ENCODE measurements around the gene PRKAR1B. TPM values are rescaled to one million over a fixed set of nuclear protein-coding genes. Genes with fewer than 3 reads are reported as not detected.
A peak's percentile ranks its signal among the peaks of the same experiment; 100 is the strongest.

Gene PRKAR1B
- total RNA-seq, 1 donor from 2014 or later = 19.3 TPM

DNA sequence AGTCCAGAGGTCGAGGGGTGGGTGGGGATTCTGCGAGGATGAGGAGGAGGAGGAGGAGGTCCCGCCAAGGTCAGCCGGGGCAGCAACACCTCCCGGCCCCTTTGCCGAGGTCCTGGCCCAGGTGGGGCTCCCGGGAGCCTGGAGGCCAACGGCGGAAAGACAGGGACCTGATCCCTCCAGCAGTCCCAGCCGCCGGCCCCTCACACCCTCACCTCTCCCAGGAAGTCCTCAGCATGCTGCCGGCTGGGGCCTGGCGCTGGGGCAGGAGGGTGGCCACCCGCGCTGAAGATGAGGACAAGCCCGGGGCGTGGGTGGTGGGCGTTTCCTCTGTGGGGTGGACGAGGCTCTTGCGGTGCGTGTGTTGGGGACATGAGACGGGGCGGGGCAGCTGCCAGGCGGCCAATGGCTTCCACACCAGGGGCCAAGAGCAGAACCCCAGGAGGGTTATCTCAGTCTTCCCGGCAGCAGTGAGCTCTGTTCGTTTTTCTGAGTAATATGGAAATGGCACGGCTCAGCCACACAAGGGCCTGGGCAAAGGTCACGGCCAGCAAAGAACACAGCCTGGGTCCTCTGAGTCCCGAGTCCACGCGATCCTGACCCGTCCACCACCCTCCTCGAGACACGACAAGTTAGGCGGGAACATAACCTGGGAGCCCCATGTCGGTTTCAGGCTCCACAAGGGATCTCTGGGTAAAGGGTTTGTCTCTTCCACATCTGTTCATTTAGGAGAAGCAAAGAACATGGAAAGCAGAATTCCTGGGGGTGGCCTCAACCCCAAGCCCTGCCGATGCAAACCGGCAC, 124.5 kb downstream of the PRKAR1B start:
- H3K9me3 ChIP-seq (ENCODE audit: control insufficient read depth in 3 of 3, low read length in 3 of 3) = no peaks in the 10 kb centered on the region
- H3K9ac ChIP-seq (ENCODE audit: low read depth in 1 of 3, low read length in 3 of 3) = no peak overlapping the region
- H3K27ac ChIP-seq (ENCODE audit: low read depth, low read length) = peak overlapping the region; percentile 95
- H3K4me3 ChIP-seq (ENCODE audit: low read length in 3 of 3) = no peak overlapping the region
- peaks cover 19 to 42% (median 26%) of the 10 kb centered on the region in 3 donors for H3K4me1 ChIP-seq (ENCODE audit: control insufficient read depth in 3 of 3, insufficient read depth in 3 of 3, low read length in 3 of 3)
- peaks cover 0 to 3% (median 0%) of the 10 kb centered on the region in 3 donors for H3K27me3 ChIP-seq (ENCODE audit: control insufficient read depth in 3 of 3, insufficient read depth in 3 of 3, low read length in 3 of 3)
- no peaks in the 10 kb centered on the region for H3K36me3 ChIP-seq (ENCODE audit: control insufficient read depth in 3 of 3, insufficient read depth in 3 of 3, low read length in 3 of 3)

DNA sequence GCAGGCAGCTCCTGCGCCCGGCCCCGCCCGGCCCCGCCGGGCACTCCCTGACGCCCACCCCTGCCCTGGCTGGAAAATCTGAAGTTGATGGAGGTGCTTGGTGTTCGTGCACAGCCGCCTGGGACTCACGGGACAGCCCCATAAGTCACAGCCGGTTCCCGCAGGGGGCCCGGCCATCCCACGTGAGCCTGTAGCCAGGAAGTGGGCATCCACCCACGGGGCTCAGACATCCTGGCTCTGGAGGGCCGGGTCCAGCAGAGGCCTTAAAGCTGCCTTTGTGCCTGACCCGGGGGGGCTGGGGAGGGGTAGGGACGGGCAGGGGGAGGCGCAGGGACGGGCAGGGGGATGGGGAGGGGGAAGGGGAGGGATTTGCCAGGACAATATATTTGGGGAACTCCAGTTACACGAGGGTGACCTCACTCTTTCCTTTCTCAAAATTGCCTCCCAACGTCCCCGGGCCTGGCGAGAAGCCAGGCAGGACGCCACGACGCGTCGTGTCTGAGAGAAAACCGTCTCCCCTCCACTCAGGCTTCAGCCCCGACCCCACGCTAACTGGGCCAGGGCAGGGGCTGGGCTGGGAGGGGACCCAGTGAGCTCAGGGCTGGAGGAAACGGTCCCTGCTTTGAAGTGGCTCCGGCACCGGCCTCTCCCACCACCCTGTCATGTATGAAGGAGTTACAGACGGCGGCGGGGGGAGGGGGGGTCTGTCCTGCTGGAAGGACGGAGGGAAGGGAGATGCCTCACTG, 125.3 kb downstream of the PRKAR1B start:
- peak overlapping the region in 1 of 3 donors; percentile 25 for H3K9ac ChIP-seq (ENCODE audit: low read depth in 1 of 3, low read length in 3 of 3)
- H3K27me3 ChIP-seq (ENCODE audit: control insufficient read depth in 3 of 3, insufficient read depth in 3 of 3, low read length in 3 of 3) = peaks cover 0 to 3% (median 0%) of the 10 kb centered on the region in 3 donors
- H3K9me3 ChIP-seq (ENCODE audit: control insufficient read depth in 3 of 3, low read length in 3 of 3) = no peaks in the 10 kb centered on the region
- H3K4me1 ChIP-seq (ENCODE audit: control insufficient read depth in 3 of 3, insufficient read depth in 3 of 3, low read length in 3 of 3) = peaks cover 19 to 42% (median 26%) of the 10 kb centered on the region in 3 donors
- H3K4me3 ChIP-seq (ENCODE audit: low read length in 3 of 3) = no peak overlapping the region
- H3K27ac ChIP-seq (ENCODE audit: low read depth, low read length) = peak overlapping the region; percentile 95
- H3K36me3 ChIP-seq (ENCODE audit: control insufficient read depth in 3 of 3, insufficient read depth in 3 of 3, low read length in 3 of 3) = no peaks in the 10 kb centered on the region

DNA sequence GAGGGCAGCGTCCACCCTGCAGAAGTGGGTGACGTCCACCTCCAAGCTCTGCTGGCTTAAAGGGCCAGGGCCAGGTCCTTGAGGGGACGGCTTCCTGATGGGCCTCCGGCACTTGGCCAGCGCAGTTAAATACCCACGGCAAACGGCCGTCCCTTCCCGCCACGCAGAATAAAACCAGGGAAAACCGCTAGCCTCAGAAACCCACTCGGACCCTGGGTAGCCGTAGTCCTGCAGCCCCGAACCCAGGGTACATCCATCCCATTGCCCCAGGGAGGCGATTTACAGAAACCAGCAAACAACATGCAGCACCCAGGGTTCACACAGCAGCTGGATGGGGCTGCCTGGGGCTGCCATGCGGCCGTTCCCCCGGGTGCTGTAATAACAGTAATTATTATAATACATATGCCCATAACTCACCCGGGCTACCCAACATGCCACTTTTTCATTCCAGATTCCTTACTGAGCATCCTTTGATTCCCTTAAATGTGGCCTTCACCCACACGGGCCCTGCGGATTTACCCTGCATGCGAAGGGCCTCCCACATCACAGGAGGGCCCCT, 126.0 kb downstream of the PRKAR1B start:
- H3K4me1 ChIP-seq (ENCODE audit: control insufficient read depth in 3 of 3, insufficient read depth in 3 of 3, low read length in 3 of 3) = peaks cover 19 to 42% (median 26%) of the 10 kb centered on the region in 3 donors
- no peaks in the 10 kb centered on the region for H3K9me3 ChIP-seq (ENCODE audit: control insufficient read depth in 3 of 3, low read length in 3 of 3)
- no peak overlapping the region for H3K4me3 ChIP-seq (ENCODE audit: low read length in 3 of 3)
- peak overlapping the region in 1 of 3 donors; percentile 25 for H3K9ac ChIP-seq (ENCODE audit: low read depth in 1 of 3, low read length in 3 of 3)
- H3K27ac ChIP-seq (ENCODE audit: low read depth, low read length) = no peak overlapping the region
- H3K36me3 ChIP-seq (ENCODE audit: control insufficient read depth in 3 of 3, insufficient read depth in 3 of 3, low read length in 3 of 3) = no peaks in the 10 kb centered on the region
- H3K27me3 ChIP-seq (ENCODE audit: control insufficient read depth in 3 of 3, insufficient read depth in 3 of 3, low read length in 3 of 3) = peaks cover 0 to 3% (median 0%) of the 10 kb centered on the region in 3 donors

DNA sequence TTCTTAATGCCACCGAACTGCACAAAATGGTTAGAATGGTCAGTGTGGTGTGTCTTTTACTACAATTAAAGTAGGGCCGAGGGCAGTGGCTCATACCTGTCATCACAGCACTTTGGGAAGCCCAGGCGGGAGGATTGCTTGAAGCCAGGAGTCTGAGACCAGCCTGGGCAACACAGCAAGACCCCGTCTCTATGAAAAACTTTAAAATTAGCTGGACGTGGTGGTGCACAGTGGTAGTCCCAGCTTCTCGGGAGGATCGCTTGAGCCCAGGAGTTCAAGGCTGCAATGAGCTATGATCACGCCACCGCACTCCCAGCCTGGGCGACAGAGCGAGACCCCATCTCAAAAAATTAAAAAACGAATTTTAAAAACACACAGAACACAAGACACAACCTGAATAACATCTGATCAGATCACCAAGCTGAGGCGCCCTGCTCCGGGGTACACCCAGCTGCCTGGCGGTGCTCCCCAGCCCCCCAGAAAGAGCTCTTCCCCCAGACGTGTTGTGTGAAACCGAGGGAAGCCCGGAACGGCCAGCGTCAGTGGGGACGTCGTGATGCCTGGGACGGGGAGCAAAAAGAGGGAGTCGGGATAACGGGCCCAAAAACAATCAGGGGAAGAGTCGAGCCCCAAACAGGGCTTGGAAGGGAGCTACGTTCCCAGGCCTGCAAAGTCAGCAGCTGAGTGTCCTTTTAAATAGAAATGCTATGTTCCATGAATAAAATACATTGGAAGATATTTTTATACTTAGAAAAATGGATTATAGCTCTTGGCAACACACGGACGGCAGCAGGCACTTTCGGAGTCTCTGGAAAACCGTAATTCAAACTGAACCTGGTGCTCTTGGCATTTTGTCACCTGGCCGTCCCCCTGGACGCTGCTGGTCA, 126.7 kb downstream of the PRKAR1B start:
- Histone ChIP-seq H3K36me3 (ENCODE audit: control insufficient read depth in 3 of 3, insufficient read depth in 3 of 3, low read length in 3 of 3) (peaks cover 0 to 2% (median 0%) of the 10 kb centered on the region in 3 donors), H3K9ac (ENCODE audit: low read depth in 1 of 3, low read length in 3 of 3) (no peak overlapping the region), H3K27ac (ENCODE audit: low read depth, low read length) (no peak overlapping the region), H3K4me3 (ENCODE audit: low read length in 3 of 3) (no peak overlapping the region), H3K4me1 (ENCODE audit: control insufficient read depth in 3 of 3, insufficient read depth in 3 of 3, low read length in 3 of 3) (peaks cover 19 to 37% (median 26%) of the 10 kb centered on the region in 3 donors), H3K27me3 (ENCODE audit: control insufficient read depth in 3 of 3, insufficient read depth in 3 of 3, low read length in 3 of 3) (peaks cover 0 to 3% (median 0%) of the 10 kb centered on the region in 3 donors), H3K9me3 (ENCODE audit: control insufficient read depth in 3 of 3, low read length in 3 of 3) (no peaks in the 10 kb centered on the region)

DNA sequence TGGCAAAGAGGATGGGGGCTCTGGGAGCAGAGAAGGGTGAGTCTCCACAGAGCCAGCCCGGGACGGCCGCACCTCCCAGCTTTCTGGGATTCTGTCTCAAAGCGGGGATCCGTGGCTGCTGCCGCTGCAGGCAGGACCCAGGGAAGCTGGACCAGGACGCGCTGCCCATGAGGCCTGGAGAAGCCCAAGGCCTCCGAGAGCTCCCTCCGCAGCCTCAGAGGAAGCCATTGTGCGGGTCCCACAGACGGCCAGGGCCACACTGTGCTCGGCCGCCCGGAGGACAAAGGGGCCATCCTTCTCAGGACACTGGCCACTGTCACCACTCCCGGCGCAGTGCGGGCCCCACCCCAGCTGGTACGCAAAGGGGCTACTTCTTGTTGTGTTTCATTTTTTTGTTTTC, 128.2 kb downstream of the PRKAR1B start:
- H3K9ac ChIP-seq (ENCODE audit: low read depth in 1 of 3, low read length in 3 of 3) = no peak overlapping the region

DNA sequence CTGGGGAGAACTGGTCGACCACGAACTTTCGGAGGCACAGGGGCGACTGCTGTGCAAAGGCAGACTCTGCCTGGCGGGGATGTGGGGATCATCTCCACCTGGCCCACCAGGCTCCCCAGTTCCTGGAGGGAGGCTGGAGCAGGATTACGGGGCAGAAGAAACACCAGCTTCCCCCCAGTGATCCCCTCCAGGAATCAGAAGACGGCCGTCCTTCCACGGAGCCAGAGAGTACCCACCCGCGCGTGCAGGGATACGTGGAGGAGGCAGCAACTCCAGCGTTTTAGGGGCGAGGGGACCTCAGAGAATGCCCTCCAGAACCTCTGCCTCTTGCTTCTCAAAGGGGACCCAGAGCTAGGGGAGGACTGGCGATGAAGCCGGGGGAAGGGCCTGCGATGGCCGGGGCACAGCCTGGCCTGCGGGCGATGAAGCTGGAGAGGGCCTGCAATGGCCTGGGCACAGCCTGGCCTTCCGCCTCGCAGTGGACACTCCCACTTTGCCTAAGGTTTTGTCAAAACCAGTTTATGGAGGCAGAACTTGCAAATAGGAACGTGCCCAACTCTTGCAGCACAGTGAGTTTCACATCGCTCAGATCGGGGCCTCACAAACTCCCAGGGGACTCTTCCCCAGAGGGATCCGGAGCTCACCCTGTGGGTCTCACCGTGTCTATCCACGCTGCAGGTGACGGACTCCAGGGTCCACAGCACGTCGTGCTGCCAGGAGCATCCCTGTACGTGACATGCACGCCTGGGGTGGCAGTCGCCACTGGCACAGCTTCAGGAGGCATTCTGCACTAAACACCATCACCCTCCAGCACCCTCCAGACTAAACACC, 129.5 kb downstream of the PRKAR1B start:
- Histone ChIP-seq H3K9ac (ENCODE audit: low read depth in 1 of 3, low read length in 3 of 3) (no peak overlapping the region), H3K36me3 (ENCODE audit: control insufficient read depth in 3 of 3, insufficient read depth in 3 of 3, low read length in 3 of 3) (peaks cover 0 to 2% (median 0%) of the 10 kb centered on the region in 3 donors), H3K9me3 (ENCODE audit: control insufficient read depth in 3 of 3, low read length in 3 of 3) (no peaks in the 10 kb centered on the region), H3K27ac (ENCODE audit: low read depth, low read length) (no peak overlapping the region), H3K4me1 (ENCODE audit: control insufficient read depth in 3 of 3, insufficient read depth in 3 of 3, low read length in 3 of 3) (peaks cover 16 to 27% (median 17%) of the 10 kb centered on the region in 3 donors), H3K27me3 (ENCODE audit: control insufficient read depth in 3 of 3, insufficient read depth in 3 of 3, low read length in 3 of 3) (peaks cover 0 to 3% (median 0%) of the 10 kb centered on the region in 3 donors), H3K4me3 (ENCODE audit: low read length in 3 of 3) (no peak overlapping the region)

More for the DNA sequence above, 128.2 kb downstream of the PRKAR1B start:
- Histone ChIP-seq H3K9me3 (ENCODE audit: control insufficient read depth in 3 of 3, low read length in 3 of 3) (no peaks in the 10 kb centered on the region), H3K4me3 (ENCODE audit: low read length in 3 of 3) (no peak overlapping the region), H3K36me3 (ENCODE audit: control insufficient read depth in 3 of 3, insufficient read depth in 3 of 3, low read length in 3 of 3) (peaks cover 0 to 2% (median 0%) of the 10 kb centered on the region in 3 donors), H3K4me1 (ENCODE audit: control insufficient read depth in 3 of 3, insufficient read depth in 3 of 3, low read length in 3 of 3) (peaks cover 10 to 25% (median 15%) of the 10 kb centered on the region in 3 donors), H3K27me3 (ENCODE audit: control insufficient read depth in 3 of 3, insufficient read depth in 3 of 3, low read length in 3 of 3) (peaks cover 0 to 3% (median 0%) of the 10 kb centered on the region in 3 donors), H3K27ac (ENCODE audit: low read depth, low read length) (no peak overlapping the region)

DNA sequence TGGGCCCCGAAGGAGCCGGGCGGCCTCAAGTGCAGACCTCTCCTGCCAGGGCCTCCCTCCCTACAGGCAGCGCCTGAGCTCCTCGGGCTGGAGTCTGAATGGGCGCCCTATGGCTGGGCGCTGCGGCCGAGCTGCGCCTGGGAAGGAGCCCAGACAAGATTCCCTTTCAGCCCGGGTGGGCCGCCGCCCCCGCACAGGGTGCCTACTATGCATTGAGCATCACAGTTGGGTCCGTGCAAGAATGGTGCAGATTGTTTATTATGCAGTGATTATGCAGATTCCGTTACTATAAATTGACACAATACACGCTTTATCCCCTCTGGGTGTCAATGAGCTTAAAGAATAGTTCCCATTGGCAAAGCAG, 130.3 kb downstream of the PRKAR1B start:
- no peak overlapping the region for H3K9ac ChIP-seq (ENCODE audit: low read depth in 1 of 3, low read length in 3 of 3)
- H3K4me3 ChIP-seq (ENCODE audit: low read length in 3 of 3) = no peak overlapping the region
- H3K36me3 ChIP-seq (ENCODE audit: control insufficient read depth in 3 of 3, insufficient read depth in 3 of 3, low read length in 3 of 3) = peaks cover 0 to 2% (median 0%) of the 10 kb centered on the region in 3 donors
- H3K27ac ChIP-seq (ENCODE audit: low read depth, low read length) = no peak overlapping the region
- H3K27me3 ChIP-seq (ENCODE audit: control insufficient read depth in 3 of 3, insufficient read depth in 3 of 3, low read length in 3 of 3) = peaks cover 0 to 7% (median 2%) of the 10 kb centered on the region in 3 donors
- H3K4me1 ChIP-seq (ENCODE audit: control insufficient read depth in 3 of 3, insufficient read depth in 3 of 3, low read length in 3 of 3) = peaks cover 16 to 29% (median 20%) of the 10 kb centered on the region in 3 donors
- H3K9me3 ChIP-seq (ENCODE audit: control insufficient read depth in 3 of 3, low read length in 3 of 3) = no peaks in the 10 kb centered on the region

DNA sequence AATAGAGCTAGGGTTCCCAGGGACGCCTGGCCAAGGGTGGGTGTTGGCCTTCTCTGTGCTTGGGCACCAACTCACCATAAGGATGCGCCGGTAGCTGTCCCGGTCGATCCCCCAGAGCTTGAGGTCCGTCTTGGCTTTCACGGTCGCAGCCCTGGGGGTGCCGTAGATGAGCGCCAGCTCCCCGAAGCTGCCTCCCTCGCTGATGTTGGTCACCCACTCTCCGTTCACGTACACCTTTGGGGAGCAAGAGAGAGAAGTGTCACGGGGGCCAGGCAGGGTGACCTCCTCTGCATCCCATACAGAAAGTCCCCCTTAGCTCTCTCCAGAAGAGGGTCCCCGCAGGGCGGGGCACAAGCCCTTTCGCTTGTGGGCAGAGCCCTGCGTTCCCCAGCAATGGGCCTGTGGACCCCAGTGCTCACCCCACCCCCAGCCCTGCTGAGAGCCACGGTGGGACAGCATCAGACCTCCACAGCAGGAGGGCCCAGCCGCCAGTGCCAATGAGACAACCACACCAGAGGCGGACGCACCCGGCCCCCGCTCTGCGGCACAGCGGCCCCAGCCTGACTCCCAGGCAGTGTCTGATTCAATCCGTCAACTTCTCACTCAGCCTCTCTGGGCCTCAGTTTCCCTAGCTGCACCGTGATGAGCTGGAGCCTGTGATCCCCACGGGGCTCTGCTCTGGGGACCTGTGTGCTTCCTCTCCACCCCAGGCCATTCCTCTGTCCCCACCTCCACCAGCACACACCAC, 130.8 kb downstream of the PRKAR1B start:
- Histone ChIP-seq H3K27me3 (ENCODE audit: control insufficient read depth in 3 of 3, insufficient read depth in 3 of 3, low read length in 3 of 3) (peaks cover 0 to 7% (median 7%) of the 10 kb centered on the region in 3 donors), H3K27ac (ENCODE audit: low read depth, low read length) (no peak overlapping the region), H3K9ac (ENCODE audit: low read depth in 1 of 3, low read length in 3 of 3) (no peak overlapping the region), H3K4me3 (ENCODE audit: low read length in 3 of 3) (no peak overlapping the region), H3K36me3 (ENCODE audit: control insufficient read depth in 3 of 3, insufficient read depth in 3 of 3, low read length in 3 of 3) (peaks cover 0 to 2% (median 0%) of the 10 kb centered on the region in 3 donors), H3K4me1 (ENCODE audit: control insufficient read depth in 3 of 3, insufficient read depth in 3 of 3, low read length in 3 of 3) (peaks cover 13 to 32% (median 24%) of the 10 kb centered on the region in 3 donors), H3K9me3 (ENCODE audit: control insufficient read depth in 3 of 3, low read length in 3 of 3) (no peaks in the 10 kb centered on the region)
